Sigmoid colon (tissue), 7 donors: ENCODE results near the gene LDLRAD4. TPM values are rescaled to one million over a fixed set of nuclear protein-coding genes. Genes with fewer than 3 reads are reported as not detected.

Experiments
- DNase-seq: peaks from one replicate; pipeline ENCODE4 v3.0.0-alpha.2; 2019
- H3K27ac ChIP-seq, 4 donors: fragments of 200-600 bp; sonication (generic); one replicate each; pipeline ENCODE4 v1.5.1; 2016 to 2019; ENCODE audit warnings: mild to moderate bottlenecking in 1 of 4
- H3K27me3 ChIP-seq, 3 donors: fragments of 200-600 bp; sonication (generic); one replicate each; pipeline ENCODE4 v1.5.1; 2019; ENCODE audit warnings: mild to moderate bottlenecking in 1 of 3
- H3K36me3 ChIP-seq, 4 donors: fragments of 200-600 bp; sonication (generic); one replicate each; pipeline ENCODE4 v1.5.1; 2016 to 2019
- H3K4me1 ChIP-seq, 4 donors: fragments of 200-600 bp; sonication (generic); one replicate each; pipeline ENCODE4 v1.5.1; 2017 to 2019
- H3K4me3 ChIP-seq, 4 donors: fragments of 200-600 bp; sonication (generic); one replicate each; pipeline ENCODE4 v1.5.1; 2017 to 2019; ENCODE audit warnings: mild to moderate bottlenecking in 2 of 4, moderate library complexity in 1 of 4
- H3K9me3 ChIP-seq, 4 donors: fragments of 200-600 bp in 3 of 4; sonication (generic) in 3 of 4; one replicate each; pipeline versions ENCODE4 v1.5.1 to v1.6.1; 2013 to 2019
- EP300 ChIP-seq, 4 donors: sonication (generic); formaldehyde crosslinking; IDR thresholded peaks; one replicate each; pipeline ENCODE4 v1.6.1; 2017; ENCODE audit warnings: antibody characterized with exemption in 4 of 4
- POLR2A ChIP-seq, 2 donors: fragments of 450-650 bp; IDR thresholded peaks; one replicate each; pipeline ENCODE4 v1.6.1; 2016; ENCODE audit warnings: antibody characterized with exemption in 2 of 2, mild to moderate bottlenecking in 2 of 2, moderate library complexity in 2 of 2
- POLR2AphosphoS5 ChIP-seq, 4 donors: sonication (generic); formaldehyde crosslinking; IDR thresholded peaks; one replicate each; pipeline ENCODE4 v1.6.1; 2017; ENCODE audit warnings: antibody characterized with exemption in 4 of 4
- WGBS, 2 donors: extraction: QIAGEN DNeasy Blood & Tissue Kit; methylation state at CpG; one replicate each; pipeline ENCODE4 v1.1.7; 2013; 5-methylcytosine and 5-hydroxymethylcytosine counted together
- intact Hi-C: fragments of 100-400 bp; cut with DNase I; formaldehyde crosslinking; loops from one replicate; pipeline ENCODE4 v1.15.1; 2023
- polyA plus RNA-seq, 3 donors: library from polyadenylated mRNA; stranded (reverse); fragments of 200-250 nt; gene quantifications; one replicate each; pipeline ENCODE4 v1.2.3, GENCODE V29; 2013
- total RNA-seq, 4 donors: library from RNA; depleted of rRNA; stranded (reverse); fragments of >200 nt; gene quantifications; one replicate each; pipeline ENCODE4 v1.1.0, GENCODE V29; 2016
- TF ChIP-seq, protein P1 (sequence below), 4 experiments: fragments of 450-650 bp in 3 of 4; fragments of 200-600 bp in 1 of 4; IDR thresholded peaks; one replicate each; pipeline ENCODE4 v1.5.1; 2016 to 2019; ENCODE audit warnings: antibody characterized with exemption in 4 of 4, mild to moderate bottlenecking in 3 of 4, moderate library complexity in 2 of 4
- donor health status: healthy with polysubstance abuse.
- donor health status: Bipolar disorder and iron deficiency.
- donor health status: healthy.

The LDLRAD4 gene
- total and polyA plus RNA-seq, 7 donors: 1.2 to 28.2 (median 17.2) TPM

DNA sequence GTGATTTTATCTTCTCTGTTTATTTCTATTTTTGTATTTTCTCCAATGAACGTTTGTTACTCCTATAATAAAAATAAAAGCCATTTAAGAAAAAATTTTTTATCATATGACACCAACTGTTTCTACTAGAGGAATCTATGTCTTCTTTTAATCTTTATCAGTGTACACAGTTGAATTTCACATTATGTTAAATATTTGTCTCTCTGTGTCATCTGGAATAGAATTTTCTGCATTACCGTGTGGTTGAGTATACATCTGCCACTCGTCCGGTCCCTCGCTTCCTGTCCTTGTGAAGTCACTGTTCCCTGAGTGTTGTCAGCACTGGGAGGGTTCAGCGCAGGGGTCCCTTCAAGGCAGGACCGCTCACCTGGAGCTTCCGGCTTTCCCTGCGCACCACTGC is 99.2 kb downstream of the LDLRAD4 start:
- H3K9me3 ChIP-seq: no peaks in the 10 kb centered on the region
- peak overlapping the region in 2 of 4 donors; percentile 72 to 78 for H3K27ac ChIP-seq
- H3K36me3 ChIP-seq: no peaks in the 10 kb centered on the region
- intact Hi-C loops: loop anchor here (5.0 kb wide), 2 partner anchors 46 to 96 kb away; no protein-coding TSS in a partner anchor
- WGBS, 2 donors: 92 to 94% methylated on average over 9 of the region's 9 CpGs
- no peak overlapping the region for H3K4me3 ChIP-seq
- DNase-seq: no peak
- H3K4me1 ChIP-seq: peaks cover 0 to 22% (median 17%) of the 10 kb centered on the region in 4 donors
- TF ChIP-seq EP300 (IDR thresholded peaks at IDR 0.05): no peak
- no peak for TF ChIP-seq POLR2A (IDR thresholded peaks at IDR 0.05)
- no peak for TF ChIP-seq POLR2AphosphoS5 (IDR thresholded peaks at IDR 0.05)
- TF ChIP-seq, protein P1, sequence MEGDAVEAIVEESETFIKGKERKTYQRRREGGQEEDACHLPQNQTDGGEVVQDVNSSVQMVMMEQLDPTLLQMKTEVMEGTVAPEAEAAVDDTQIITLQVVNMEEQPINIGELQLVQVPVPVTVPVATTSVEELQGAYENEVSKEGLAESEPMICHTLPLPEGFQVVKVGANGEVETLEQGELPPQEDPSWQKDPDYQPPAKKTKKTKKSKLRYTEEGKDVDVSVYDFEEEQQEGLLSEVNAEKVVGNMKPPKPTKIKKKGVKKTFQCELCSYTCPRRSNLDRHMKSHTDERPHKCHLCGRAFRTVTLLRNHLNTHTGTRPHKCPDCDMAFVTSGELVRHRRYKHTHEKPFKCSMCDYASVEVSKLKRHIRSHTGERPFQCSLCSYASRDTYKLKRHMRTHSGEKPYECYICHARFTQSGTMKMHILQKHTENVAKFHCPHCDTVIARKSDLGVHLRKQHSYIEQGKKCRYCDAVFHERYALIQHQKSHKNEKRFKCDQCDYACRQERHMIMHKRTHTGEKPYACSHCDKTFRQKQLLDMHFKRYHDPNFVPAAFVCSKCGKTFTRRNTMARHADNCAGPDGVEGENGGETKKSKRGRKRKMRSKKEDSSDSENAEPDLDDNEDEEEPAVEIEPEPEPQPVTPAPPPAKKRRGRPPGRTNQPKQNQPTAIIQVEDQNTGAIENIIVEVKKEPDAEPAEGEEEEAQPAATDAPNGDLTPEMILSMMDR (IDR thresholded peaks at IDR 0.05): no peak
- no peaks in the 10 kb centered on the region for H3K27me3 ChIP-seq

DNA sequence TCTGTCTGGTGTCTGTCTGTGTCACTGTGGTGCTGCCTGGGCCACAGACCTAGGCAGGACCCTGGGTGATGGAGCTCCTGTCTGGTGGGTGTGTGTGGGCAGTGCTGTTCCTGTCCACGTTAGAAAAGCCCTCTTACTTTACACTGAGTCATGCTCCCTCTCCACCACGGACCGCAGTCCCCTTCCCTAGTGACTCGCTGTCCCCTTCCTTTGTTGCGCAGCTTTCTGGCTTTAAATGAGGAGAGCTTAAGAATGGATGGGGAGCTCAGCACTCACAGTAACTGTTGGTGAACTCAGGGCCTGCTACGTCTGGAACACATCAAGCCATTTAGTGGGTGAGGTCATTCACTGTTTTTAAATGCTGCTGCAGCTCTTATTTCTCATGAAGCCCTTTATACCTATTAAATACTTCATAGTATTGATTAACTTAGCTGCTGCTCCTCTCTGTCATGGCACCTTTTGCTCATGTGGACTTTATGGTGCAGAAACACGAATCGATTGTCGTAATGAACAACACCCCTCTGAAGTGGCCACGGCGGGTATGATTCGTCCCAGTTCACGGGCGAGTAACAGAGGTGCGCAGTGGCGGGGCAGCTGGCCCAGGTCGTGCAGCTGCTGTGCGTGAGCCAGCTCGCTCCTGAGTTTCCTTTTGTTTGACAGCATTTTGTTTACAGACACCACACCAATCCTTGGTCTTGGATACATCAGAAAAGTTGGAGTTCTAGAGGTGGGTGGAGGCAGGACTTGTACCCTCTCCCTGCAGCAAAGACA is 100.4 kb downstream of the LDLRAD4 start:
- 85 to 89% methylated on average over 19 of the region's 19 CpGs for WGBS, 2 donors
- TF ChIP-seq EP300 (IDR thresholded peaks at IDR 0.05) (no peak), POLR2A (IDR thresholded peaks at IDR 0.05) (no peak), POLR2AphosphoS5 (IDR thresholded peaks at IDR 0.05) (peak in 2 of 4 donors; percentile 37 to 56)
- TF ChIP-seq, protein P1 (IDR thresholded peaks at IDR 0.05): no peak
- peak; percentile 53 for DNase-seq
- Histone ChIP-seq H3K36me3 (no peaks in the 10 kb centered on the region), H3K9me3 (no peaks in the 10 kb centered on the region), H3K27ac (peak overlapping the region; percentile 54 to 78 (median 64)), H3K4me1 (peaks cover 0 to 27% (median 17%) of the 10 kb centered on the region in 4 donors), H3K27me3 (no peaks in the 10 kb centered on the region), H3K4me3 (no peak overlapping the region)
- intact Hi-C loops: loop anchor here (5.0 kb wide), 2 partner anchors 47 to 97 kb away; no protein-coding TSS in a partner anchor

DNA sequence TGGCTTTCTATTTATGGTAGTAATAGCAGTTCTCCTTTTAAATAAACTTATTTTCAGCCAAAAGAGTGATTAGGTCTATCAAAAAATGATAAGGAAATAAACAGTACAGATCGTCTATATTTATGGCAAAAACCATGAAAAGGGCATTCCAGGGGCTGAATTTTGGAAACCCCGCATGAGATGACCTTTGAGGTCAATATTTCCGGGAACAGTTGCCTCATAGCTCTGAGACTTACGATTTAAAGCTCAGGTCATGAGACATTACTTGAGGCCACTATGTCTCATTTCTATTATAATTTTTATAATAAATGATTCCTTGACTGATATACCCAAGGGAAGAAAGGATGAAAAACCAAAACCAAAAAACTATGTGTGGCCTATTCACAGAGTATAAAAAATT is 101.1 kb downstream of the LDLRAD4 start:
- Histone ChIP-seq H3K4me3 (no peak overlapping the region), H3K4me1 (peaks cover 0 to 29% (median 17%) of the 10 kb centered on the region in 4 donors), H3K27ac (peak overlapping the region; percentile 54 to 78 (median 64)), H3K27me3 (no peaks in the 10 kb centered on the region), H3K36me3 (no peaks in the 10 kb centered on the region), H3K9me3 (no peaks in the 10 kb centered on the region)
- intact Hi-C loops: loop anchor here (5.0 kb wide), 2 partner anchors 47 to 97 kb away; no protein-coding TSS in a partner anchor
- WGBS, 2 donors: 80 to 81% methylated on average over 4 of the region's 4 CpGs
- no peak for TF ChIP-seq POLR2A (IDR thresholded peaks at IDR 0.05)
- TF ChIP-seq, protein P1 (IDR thresholded peaks at IDR 0.05): no peak
- peak in 2 of 4 donors; percentile 11 to 18 for TF ChIP-seq EP300 (IDR thresholded peaks at IDR 0.05)
- peak in 2 of 4 donors; percentile 10 to 47 for TF ChIP-seq POLR2AphosphoS5 (IDR thresholded peaks at IDR 0.05)
- no peak for DNase-seq

DNA sequence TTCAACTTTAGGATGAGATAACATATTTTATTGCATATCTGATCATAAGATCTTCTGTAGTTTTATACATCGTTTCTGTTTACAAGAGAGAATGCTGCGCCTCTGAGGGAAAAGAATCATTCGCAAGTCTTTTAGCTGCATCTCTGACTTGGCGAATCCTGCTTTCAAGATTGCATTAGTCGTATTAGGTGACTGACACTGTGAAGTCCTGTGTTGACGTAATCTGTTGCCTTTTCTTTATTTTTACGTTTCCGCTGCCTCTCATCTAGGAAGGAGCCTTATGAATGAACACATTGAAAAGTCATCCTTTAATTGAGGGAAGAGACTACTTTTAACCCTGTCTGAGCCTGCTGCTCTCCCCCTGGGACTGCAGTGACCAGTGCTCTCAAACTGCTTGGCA is 101.5 kb downstream of the LDLRAD4 start:
- Histone ChIP-seq H3K27ac (peak overlapping the region in 3 of 4 donors; percentile 54 to 78 (median 72)), H3K4me1 (peaks cover 0 to 30% (median 18%) of the 10 kb centered on the region in 4 donors), H3K9me3 (no peaks in the 10 kb centered on the region), H3K27me3 (no peaks in the 10 kb centered on the region), H3K36me3 (no peaks in the 10 kb centered on the region), H3K4me3 (no peak overlapping the region)
- WGBS, 2 donors: 91 to 92% methylated on average over 8 of the region's 8 CpGs
- no peak for TF ChIP-seq POLR2AphosphoS5 (IDR thresholded peaks at IDR 0.05)
- no peak for TF ChIP-seq EP300 (IDR thresholded peaks at IDR 0.05)
- TF ChIP-seq POLR2A (IDR thresholded peaks at IDR 0.05): no peak
- TF ChIP-seq, protein P1 (IDR thresholded peaks at IDR 0.05): no peak
- intact Hi-C loops: no loop called here
- no peak for DNase-seq
